Suprapubic skin (tissue), 4 donors: ENCODE results near the gene SCAPER.

Source experiments
- POLR2A ChIP-seq, 2 donors: fragments of 450-650 bp; IDR thresholded peaks; one replicate each; pipeline ENCODE4 v1.6.1; 2017; ENCODE audit warnings: antibody characterized with exemption in 2 of 2, mild to moderate bottlenecking in 2 of 2, moderate library complexity in 2 of 2
- POLR2AphosphoS5 ChIP-seq, 3 donors: sonication (generic); formaldehyde crosslinking; IDR thresholded peaks; one replicate each; pipeline ENCODE4 v1.6.1; 2017; ENCODE audit warnings: antibody characterized with exemption in 3 of 3

DNA sequence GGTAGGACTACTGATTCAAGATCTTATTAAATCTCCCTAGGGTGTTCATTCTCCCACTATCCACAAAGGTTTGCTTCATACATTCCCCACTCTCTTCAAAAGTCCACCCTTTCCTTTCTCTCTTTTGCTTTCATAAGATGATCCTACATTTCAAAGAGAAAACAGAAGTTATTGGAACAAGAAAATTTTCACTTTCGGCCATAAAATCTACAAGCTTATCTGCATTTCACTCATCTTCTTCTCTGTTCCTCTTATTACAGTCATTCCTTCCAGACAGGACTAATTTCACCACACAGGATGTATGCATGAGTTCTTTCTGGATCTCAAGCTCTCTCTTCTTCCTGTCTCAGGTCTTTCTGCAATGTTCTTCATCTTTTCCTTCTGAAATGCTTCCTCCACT lies 329.9 kb downstream of the SCAPER start:
- TF ChIP-seq POLR2A (IDR thresholded peaks at IDR 0.05) (no peak), POLR2AphosphoS5 (IDR thresholded peaks at IDR 0.05) (no peak)
